NCI-H1092 (cell line): ENCODE measurements around the gene TFIP11.

Experiments used
- DNase-seq: peaks from one replicate; lab custom pipeline; 2025; lab: John Stamatoyannopoulos, UW

Gene TFIP11

GRCh38 chr22:26512149-26512793, at the start of gene TFIP11:
Gene TFIP11 (minus strand): TSS chr22:26512473. CDS start chr22:26510272, 2,201 bp downstream.
- peak; percentile 87 for DNase-seq

- DNase-seq: no peak
Observed at GRCh38 chr22:26561756-26562417, 49.6 kb upstream of the TFIP11 start.

- DNase-seq: no peak
Observed at GRCh38 chr22:26559961-26560575, 47.8 kb upstream of the TFIP11 start.

- no peak for DNase-seq
Observed at GRCh38 chr22:26558248-26558895, 46.1 kb upstream of the TFIP11 start.

GRCh38 chr22:26556904-26557303, 44.6 kb upstream of the TFIP11 start:
- DNase-seq: no peak

- no peak for DNase-seq
Observed at GRCh38 chr22:26555478-26555877, 43.2 kb upstream of the TFIP11 start.

GRCh38 chr22:26554956-26555355, 42.7 kb upstream of the TFIP11 start:
- DNase-seq: no peak

GRCh38 chr22:26553056-26553752, 40.9 kb upstream of the TFIP11 start:
- no peak for DNase-seq

- no peak for DNase-seq
Observed at GRCh38 chr22:26552466-26552865, 40.2 kb upstream of the TFIP11 start.

GRCh38 chr22:26551568-26551967, 39.3 kb upstream of the TFIP11 start:
- DNase-seq: no peak

GRCh38 chr22:26550498-26551033, 38.3 kb upstream of the TFIP11 start:
- no peak for DNase-seq

GRCh38 chr22:26549902-26550497, 37.7 kb upstream of the TFIP11 start:
- DNase-seq: no peak

GRCh38 chr22:26548984-26549383, 36.7 kb upstream of the TFIP11 start:
- no peak for DNase-seq

- DNase-seq: no peak
Observed at GRCh38 chr22:26548303-26548702, 36.0 kb upstream of the TFIP11 start.

- no peak for DNase-seq
Observed at GRCh38 chr22:26547837-26548236, 35.6 kb upstream of the TFIP11 start.

GRCh38 chr22:26547426-26547825, 35.2 kb upstream of the TFIP11 start:
- no peak for DNase-seq

GRCh38 chr22:26546282-26546681, 34.0 kb upstream of the TFIP11 start:
- no peak for DNase-seq

GRCh38 chr22:26545827-26546226, 33.6 kb upstream of the TFIP11 start:
- no peak for DNase-seq

GRCh38 chr22:26545385-26545784, 33.1 kb upstream of the TFIP11 start:
- DNase-seq: no peak

- no peak for DNase-seq
Observed at GRCh38 chr22:26544489-26544888, 32.2 kb upstream of the TFIP11 start.

- DNase-seq: no peak
Observed at GRCh38 chr22:26542831-26543230, 30.6 kb upstream of the TFIP11 start.
